ENCODE data around the gene HECTD4. TPM values are rescaled to one million over a fixed set of nuclear protein-coding genes. Genes with fewer than 3 reads are reported as not detected.

The HECTD4 gene
- total and polyA plus RNA-seq, 2 experiments from 2014 or later: 25.7 to 36.9 TPM

DNA sequence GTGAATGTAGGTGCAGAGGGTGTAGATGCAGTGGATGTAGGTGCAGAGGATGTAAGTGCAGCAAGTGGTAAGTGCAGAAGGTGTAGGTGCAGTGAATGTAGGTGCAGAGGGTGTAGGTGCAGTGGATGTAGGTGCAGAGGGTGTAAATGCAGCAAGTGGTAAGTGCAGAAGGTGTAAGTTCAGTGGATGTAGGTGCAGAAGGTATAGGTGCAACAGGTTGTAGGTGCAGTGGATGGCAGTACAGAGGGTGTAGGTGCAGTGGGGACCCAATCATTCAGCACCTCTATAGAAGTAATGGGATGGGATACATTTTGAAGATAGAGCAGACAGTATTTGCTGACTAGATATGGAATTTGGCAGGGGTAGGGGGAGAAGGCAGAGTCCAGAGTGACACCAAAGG lies 85.0 kb downstream of the HECTD4 start:
- Histone ChIP-seq H3K4me3 (no peak overlapping the region), H3K79me2 (replicated peaks; ENCODE audit: insufficient read depth) (no peaks in the 10 kb centered on the region), H3K27ac (ENCODE audit: low read depth) (no peak overlapping the region), H3K9me2 (ENCODE audit: insufficient read depth) (no peaks in the 10 kb centered on the region), H3K36me3 (ENCODE audit: insufficient read depth) (no peaks in the 10 kb centered on the region), H3F3A (replicated peaks; ENCODE audit: low read depth) (no peaks in the 10 kb centered on the region), H2AFZ (no peak overlapping the region), H3K27me3 (ENCODE audit: insufficient read depth) (no peaks in the 10 kb centered on the region), H3K4me2 (no peak overlapping the region), H3K4me1 (ENCODE audit: insufficient read depth) (no peaks in the 10 kb centered on the region), H4K20me1 (replicated peaks; ENCODE audit: insufficient read depth) (no peaks in the 10 kb centered on the region; the same call in 1 of the 2 replicates)
- Mint-ChIP-seq H3K4me3 (no peak overlapping the region), H3K27me3 (ENCODE audit: insufficient read depth, low read depth, poor library complexity) (no peaks in the 10 kb centered on the region), H3K27ac (no peak overlapping the region), H3K4me1 (no peaks in the 10 kb centered on the region), H3K9me3 (no peaks in the 10 kb centered on the region), H3K36me3 (ENCODE audit: low read depth) (no peaks in the 10 kb centered on the region; the same call in 2 of the 3 replicates)
- DNase-seq (ENCODE audit: low spot score) (no peak), ATAC-seq (no peak)
- TF ChIP-seq EZH2phosphoT487 (IDR thresholded peaks at IDR 0.05; ENCODE audit: unreplicated experiment) (no peak), CREB1 (CRISPR knock-in tag; IDR thresholded peaks at IDR 0.05; ENCODE audit: low read depth) (no peak), ZNF331 (CRISPR knock-in tag; IDR thresholded peaks at IDR 0.05; ENCODE audit: low read depth) (no peak), NANOG (IDR thresholded peaks at IDR 0.05; ENCODE audit: borderline replicate concordance) (no peak), JUNB (IDR thresholded peaks at IDR 0.05; ENCODE audit: unreplicated experiment) (no peak), ZNF114 (CRISPR knock-in tag; IDR thresholded peaks at IDR 0.05) (no peak), POLR2AphosphoS5 (IDR thresholded peaks at IDR 0.05; ENCODE audit: low read depth) (no peak), STAT1 (IDR thresholded peaks at IDR 0.05; ENCODE audit: unreplicated experiment) (no peak)
- TF ChIP-seq, protein P1, sequence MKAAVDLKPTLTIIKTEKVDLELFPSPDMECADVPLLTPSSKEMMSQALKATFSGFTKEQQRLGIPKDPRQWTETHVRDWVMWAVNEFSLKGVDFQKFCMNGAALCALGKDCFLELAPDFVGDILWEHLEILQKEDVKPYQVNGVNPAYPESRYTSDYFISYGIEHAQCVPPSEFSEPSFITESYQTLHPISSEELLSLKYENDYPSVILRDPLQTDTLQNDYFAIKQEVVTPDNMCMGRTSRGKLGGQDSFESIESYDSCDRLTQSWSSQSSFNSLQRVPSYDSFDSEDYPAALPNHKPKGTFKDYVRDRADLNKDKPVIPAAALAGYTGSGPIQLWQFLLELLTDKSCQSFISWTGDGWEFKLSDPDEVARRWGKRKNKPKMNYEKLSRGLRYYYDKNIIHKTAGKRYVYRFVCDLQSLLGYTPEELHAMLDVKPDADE (IDR thresholded peaks at IDR 0.05): no peak
- TF ChIP-seq, protein P2, sequence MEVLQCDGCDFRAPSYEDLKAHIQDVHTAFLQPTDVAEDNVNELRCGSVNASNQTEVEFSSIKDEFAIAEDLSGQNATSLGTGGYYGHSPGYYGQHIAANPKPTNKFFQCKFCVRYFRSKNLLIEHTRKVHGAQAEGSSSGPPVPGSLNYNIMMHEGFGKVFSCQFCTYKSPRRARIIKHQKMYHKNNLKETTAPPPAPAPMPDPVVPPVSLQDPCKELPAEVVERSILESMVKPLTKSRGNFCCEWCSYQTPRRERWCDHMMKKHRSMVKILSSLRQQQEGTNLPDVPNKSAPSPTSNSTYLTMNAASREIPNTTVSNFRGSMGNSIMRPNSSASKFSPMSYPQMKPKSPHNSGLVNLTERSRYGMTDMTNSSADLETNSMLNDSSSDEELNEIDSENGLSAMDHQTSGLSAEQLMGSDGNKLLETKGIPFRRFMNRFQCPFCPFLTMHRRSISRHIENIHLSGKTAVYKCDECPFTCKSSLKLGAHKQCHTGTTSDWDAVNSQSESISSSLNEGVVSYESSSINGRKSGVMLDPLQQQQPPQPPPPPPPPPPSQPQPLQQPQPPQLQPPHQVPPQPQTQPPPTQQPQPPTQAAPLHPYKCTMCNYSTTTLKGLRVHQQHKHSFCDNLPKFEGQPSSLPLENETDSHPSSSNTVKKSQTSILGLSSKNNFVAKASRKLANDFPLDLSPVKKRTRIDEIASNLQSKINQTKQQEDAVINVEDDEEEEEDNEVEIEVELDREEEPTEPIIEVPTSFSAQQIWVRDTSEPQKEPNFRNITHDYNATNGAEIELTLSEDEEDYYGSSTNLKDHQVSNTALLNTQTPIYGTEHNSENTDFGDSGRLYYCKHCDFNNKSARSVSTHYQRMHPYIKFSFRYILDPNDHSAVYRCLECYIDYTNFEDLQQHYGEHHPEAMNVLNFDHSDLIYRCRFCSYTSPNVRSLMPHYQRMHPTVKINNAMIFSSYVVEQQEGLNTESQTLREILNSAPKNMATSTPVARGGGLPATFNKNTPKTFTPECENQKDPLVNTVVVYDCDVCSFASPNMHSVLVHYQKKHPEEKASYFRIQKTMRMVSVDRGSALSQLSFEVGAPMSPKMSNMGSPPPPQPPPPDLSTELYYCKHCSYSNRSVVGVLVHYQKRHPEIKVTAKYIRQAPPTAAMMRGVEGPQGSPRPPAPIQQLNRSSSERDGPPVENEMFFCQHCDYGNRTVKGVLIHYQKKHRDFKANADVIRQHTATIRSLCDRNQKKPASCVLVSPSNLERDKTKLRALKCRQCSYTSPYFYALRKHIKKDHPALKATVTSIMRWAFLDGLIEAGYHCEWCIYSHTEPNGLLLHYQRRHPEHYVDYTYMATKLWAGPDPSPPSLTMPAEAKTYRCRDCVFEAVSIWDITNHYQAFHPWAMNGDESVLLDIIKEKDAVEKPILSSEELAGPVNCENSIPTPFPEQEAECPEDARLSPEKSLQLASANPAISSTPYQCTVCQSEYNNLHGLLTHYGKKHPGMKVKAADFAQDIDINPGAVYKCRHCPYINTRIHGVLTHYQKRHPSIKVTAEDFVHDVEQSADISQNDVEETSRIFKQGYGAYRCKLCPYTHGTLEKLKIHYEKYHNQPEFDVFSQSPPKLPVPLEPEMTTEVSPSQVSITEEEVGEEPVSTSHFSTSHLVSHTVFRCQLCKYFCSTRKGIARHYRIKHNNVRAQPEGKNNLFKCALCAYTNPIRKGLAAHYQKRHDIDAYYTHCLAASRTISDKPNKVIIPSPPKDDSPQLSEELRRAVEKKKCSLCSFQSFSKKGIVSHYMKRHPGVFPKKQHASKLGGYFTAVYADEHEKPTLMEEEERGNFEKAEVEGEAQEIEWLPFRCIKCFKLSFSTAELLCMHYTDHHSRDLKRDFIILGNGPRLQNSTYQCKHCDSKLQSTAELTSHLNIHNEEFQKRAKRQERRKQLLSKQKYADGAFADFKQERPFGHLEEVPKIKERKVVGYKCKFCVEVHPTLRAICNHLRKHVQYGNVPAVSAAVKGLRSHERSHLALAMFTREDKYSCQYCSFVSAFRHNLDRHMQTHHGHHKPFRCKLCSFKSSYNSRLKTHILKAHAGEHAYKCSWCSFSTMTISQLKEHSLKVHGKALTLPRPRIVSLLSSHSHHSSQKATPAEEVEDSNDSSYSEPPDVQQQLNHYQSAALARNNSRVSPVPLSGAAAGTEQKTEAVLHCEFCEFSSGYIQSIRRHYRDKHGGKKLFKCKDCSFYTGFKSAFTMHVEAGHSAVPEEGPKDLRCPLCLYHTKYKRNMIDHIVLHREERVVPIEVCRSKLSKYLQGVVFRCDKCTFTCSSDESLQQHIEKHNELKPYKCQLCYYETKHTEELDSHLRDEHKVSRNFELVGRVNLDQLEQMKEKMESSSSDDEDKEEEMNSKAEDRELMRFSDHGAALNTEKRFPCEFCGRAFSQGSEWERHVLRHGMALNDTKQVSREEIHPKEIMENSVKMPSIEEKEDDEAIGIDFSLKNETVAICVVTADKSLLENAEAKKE (CRISPR knock-in tag; IDR thresholded peaks at IDR 0.05): no peak
- TF ChIP-seq, protein P3, sequence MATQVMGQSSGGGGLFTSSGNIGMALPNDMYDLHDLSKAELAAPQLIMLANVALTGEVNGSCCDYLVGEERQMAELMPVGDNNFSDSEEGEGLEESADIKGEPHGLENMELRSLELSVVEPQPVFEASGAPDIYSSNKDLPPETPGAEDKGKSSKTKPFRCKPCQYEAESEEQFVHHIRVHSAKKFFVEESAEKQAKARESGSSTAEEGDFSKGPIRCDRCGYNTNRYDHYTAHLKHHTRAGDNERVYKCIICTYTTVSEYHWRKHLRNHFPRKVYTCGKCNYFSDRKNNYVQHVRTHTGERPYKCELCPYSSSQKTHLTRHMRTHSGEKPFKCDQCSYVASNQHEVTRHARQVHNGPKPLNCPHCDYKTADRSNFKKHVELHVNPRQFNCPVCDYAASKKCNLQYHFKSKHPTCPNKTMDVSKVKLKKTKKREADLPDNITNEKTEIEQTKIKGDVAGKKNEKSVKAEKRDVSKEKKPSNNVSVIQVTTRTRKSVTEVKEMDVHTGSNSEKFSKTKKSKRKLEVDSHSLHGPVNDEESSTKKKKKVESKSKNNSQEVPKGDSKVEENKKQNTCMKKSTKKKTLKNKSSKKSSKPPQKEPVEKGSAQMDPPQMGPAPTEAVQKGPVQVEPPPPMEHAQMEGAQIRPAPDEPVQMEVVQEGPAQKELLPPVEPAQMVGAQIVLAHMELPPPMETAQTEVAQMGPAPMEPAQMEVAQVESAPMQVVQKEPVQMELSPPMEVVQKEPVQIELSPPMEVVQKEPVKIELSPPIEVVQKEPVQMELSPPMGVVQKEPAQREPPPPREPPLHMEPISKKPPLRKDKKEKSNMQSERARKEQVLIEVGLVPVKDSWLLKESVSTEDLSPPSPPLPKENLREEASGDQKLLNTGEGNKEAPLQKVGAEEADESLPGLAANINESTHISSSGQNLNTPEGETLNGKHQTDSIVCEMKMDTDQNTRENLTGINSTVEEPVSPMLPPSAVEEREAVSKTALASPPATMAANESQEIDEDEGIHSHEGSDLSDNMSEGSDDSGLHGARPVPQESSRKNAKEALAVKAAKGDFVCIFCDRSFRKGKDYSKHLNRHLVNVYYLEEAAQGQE (IDR thresholded peaks at IDR 0.05; ENCODE audit: unreplicated experiment): no peak

Data from GM23338 (cell line).